KG1 (cell line): ENCODE measurements around the gene TRAF3IP1.
"Not testable (repeated sequence)": the region's sequence is repeated elsewhere in the genome, so short reads cannot be mapped to it uniquely, and the experiment has no call there.

Experiments used
- DNase-seq: peaks from one replicate; lab custom pipeline; 2025; lab: John Stamatoyannopoulos, UW

TRAF3IP1 gene

GRCh38 chr2:238380785-238381184, 60.5 kb downstream of the TRAF3IP1 start:
- DNase-seq: no peak

- DNase-seq: no peak
Observed at GRCh38 chr2:238381341-238382115, 61.2 kb downstream of the TRAF3IP1 start.

DNA sequence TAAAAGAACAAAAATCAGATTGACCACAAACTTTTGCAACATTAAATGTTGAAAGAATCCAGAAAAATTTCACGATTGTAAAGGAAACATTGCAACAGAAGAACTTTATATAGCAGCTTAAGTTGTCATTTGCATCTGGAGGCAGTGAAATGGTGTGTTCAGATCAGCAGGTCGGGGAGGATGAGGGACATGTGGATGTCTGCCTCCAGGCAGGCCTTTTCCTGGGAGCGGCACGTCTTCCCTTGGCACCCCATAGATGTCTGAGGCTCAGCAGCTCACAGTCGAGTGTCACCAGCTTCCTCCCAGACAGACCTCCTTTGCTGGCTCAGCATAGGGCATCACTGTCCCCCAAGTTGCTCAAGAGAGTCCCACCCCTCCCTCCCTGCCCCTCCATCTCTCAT, 62.1 kb downstream of the TRAF3IP1 start:
- DNase-seq: no peak

- DNase-seq: no peak
Observed at GRCh38 chr2:238383135-238383534, 62.8 kb downstream of the TRAF3IP1 start.

DNA sequence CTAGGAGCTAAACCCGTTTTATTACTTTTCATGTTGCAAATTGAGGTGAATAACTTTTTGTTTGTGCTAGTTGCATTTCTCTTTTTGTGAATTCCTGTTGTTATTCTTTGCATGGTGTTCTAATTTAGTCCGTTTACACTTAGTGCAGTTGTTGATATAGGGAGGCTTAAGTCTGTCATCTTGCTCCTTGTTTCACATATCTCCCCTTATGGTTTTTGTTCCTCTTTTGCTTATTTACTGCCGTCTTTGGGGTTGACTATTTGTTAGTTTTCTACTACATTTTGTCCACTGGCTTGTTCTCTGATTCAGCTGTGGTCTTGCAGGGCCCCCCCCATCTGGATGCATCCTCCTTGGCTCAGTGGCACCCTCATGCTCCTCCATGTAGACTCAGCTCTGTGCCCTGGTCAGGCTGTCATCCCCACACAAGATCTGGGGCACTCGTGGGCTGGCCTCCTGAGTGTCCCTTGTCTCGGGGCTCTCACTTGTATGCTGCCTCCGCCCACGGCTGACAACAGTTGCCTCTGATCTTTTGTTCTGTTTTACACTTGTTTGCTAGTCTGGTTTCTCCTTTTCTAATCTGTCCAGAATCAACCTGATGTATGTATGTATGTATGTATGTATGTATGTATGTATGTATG, 63.5 kb downstream of the TRAF3IP1 start:
- no peak for DNase-seq

- DNase-seq: no peak
Observed at GRCh38 chr2:238387332-238387731, 67.0 kb downstream of the TRAF3IP1 start.

DNA sequence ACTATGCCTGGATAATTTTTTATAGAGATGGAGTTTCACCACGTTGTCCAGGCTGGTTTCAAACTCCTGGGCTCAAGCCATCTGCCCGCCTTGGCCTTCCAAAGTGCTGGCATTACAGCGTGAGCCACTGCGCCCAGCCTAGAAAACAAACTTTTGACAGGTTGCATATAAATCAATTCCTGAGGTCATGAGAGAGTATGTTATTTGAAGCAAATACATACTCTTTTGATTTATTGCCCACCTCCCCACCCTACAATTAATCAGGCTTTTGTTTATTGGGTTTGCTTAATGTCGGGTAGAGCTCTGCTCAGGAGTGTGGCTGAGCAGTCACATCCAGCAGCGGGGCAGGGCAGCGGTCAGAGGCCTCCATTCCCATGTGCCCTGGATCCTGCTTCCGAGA, 68.5 kb downstream of the TRAF3IP1 start:
- DNase-seq: no peak

DNA sequence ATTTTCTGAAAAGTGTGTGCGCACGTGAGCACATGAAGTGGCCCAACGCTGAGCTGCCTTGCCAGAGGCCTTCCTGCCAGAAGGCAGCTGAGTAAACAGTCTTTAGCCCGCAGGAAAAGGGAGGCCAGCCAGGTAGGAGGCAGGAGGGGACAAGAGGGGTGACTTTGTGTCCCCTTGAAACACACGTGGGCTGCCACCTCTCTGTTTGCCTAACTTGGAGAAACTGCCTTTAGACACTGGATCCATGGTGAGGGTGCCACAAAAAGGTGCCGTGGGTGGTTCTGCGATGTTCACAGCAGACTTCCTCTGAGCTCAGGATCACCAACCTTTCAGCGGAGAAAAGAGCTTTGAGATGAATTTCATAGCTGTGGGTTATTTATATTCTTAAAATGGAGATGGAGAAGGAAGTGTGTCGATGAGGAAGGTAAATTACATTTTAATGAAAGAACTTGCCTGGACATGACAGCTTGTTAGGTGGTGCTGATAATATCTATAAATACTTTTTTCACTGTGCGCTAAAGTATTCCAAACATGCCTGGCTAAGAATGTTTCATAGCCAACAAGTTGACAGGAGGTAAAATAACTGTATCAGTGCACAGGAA, 69.8 kb downstream of the TRAF3IP1 start:
- no peak for DNase-seq

DNA sequence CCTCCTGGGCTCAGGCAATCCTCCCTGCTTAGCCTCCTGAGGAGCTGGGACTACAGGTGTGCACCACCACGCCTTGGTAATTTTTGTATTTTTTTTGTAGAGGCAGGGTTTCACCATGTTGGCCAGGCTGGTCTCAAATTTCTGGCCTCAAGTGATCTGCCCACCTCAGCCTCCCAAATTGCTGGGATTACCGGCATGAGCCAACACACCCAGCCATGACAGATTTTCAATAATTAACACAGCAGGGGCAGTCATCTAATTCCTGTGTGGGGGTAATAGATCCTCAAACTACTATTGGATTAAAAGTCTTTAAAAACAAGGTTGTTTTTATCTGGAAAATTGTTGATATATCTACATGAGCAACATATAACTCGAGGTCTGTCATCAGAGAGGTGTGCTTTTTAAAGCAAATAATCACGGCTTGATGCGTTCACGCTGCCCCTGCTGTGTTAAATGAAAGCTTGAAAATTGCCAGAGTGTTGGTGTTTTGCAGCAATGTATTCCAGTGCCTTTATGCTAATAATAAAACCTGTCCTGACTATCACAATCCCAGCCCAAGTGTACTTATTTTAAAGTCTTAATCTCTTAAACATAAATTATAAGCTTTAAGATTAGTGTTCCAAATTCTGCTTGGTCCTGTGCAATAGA, 70.8 kb downstream of the TRAF3IP1 start:
- no peak for DNase-seq

DNA sequence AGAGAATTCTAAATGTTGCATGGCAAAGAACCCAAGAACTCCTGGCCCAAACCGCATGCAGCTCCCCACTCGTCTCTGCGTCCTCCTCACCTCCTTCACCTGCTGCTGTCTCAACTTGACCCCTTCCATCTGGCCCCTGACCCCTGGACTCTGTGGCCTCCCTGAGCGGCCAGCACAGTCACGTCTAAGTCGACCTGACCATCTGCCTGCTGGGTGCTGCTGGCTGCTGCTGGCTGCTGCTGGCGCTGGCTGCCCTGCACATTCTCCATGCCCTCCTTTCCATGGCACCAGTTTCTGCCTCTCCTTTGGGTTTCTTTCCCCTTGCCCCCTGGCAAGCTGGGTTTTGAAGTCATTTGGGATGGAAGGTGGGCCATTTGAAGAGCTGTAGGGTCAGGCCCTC, 76.3 kb downstream of the TRAF3IP1 start:
- no peak for DNase-seq

- no peak for DNase-seq
Observed at GRCh38 chr2:238397356-238397755, 77.0 kb downstream of the TRAF3IP1 start.

- DNase-seq: no peak
Observed at GRCh38 chr2:238398577-238398976, 78.3 kb downstream of the TRAF3IP1 start.

DNA sequence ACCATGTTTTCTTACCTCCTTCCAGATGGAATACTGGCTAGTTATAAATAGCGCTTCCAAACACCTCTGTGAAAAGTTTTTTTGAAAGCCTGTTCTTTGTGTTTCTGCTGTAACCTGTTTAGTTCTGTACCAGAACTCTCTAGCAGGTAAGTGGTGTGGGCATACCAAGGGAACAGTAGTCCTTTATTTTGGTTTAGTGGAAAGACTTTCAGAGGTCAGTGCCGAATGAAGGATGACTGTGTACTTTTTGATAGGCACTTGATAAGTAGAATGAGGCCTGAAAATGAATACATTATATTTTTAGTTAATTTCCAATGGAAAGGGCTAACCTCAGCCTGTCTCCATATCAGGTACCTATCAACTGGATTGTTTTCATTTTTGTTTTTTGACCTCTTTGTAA, 78.8 kb downstream of the TRAF3IP1 start:
- DNase-seq: no peak

DNA sequence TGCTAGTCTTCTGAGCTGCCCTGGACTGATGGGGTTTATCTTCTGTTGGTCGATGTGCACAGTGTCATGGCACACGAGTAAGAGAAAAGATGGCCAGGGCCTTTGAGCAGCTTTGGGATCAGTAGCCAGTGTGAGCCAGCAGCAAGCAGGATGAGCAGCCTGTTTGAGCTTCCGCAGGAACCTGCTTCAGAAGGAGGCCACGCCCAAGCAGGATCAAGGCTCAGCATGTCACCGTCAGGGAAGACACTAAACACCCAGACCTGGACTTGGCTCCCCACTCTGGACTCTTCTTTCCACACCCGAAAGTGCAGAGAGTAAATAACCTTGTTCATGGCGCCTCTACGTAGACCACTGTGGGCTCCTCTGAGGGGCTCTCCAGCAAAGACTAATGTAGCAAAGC, 81.2 kb downstream of the TRAF3IP1 start:
- DNase-seq: no peak

DNA sequence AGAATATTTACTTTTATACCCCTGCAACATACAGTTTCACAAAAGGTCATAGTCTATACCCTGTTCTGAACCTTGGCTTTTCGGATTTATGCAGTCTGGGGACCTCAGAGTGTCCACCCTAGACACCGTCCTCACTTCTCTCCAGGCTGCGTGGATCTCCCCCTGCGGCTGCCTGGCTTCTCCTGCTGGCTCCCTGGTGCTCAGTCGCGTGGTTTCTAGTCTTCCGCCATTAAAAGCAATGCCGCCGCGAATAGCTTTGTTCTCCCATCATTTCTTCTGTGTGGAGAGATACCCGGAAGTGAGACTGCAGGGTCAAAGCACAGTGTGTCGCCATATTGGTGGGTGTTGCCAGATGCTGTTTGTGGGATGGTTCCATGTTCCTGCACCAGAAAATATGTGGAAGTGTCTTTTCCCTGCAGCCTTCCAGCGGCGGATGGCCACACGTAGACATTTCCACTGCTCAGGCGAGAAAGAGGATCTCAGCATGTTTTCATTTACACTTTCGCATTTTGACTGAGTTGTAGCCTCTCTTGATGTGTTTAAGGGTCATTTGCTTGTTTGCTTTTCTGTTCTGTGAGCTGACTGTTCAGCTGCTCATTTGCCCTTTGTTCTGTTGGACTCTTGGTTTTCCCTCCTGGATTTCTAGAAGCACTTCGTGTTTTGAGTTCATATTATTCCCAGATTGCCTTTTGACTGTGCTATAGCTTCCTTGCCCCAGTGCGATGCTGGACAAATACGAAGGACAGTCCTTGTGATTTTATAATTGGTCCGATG, 83.5 kb downstream of the TRAF3IP1 start:
- no peak for DNase-seq

DNA sequence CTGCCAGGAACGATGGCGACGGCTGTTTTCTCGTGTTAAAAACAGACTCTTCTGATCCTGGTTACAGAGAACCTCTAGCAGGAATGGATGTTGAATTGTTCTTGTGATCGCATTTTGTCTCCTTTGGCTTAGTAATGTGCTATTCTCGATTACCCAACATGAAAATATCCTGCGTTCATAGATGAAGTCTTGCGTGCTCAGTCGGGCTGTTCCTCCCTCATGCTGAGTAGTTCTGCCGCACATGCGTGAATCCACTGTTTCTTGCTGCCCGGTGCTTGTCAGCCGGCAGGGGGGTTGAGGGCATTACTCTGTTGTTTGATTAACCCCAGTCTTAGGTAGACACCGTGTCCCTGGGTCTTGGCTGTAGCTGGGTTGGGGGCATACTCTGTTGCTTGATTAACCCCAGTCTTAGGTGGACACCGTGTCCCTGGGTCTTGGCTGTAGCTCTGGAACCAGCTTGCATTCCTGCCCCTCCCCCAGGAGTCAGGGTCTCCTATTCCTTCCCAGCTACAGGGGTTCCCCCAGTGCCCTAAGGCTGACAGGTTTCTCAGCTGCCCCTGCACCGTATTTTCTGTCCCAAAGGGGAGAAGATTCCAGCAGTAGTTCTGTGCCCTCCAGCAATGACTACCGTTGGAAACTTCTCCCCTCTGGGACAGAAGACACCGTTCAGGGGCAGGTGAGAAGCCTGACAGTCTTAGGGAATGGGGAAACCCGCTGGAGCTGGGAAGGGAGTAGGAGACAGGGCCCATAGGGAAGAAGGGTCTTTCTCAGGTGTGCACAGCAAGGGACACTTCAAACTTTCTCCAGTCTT, 84.3 kb downstream of the TRAF3IP1 start:
- no peak for DNase-seq

DNA sequence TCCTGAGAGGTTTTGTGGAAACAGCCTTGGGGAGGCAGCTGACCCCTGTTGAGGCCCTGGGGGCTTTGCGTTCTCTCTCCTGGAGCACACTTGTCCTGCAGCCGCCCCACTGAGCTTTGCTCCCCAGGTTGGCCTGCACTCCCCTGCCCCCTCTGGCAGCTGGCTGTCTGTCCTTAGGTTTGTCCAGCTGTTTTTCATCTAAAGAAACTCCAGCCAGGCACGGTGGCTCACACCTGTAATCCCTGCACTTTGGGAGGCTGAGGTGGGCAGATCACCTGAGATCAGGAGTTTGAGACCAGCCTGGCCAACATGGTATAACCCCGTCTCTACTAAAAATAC, 84.9 kb downstream of the TRAF3IP1 start:
- DNase-seq: not testable (repeated sequence)

DNA sequence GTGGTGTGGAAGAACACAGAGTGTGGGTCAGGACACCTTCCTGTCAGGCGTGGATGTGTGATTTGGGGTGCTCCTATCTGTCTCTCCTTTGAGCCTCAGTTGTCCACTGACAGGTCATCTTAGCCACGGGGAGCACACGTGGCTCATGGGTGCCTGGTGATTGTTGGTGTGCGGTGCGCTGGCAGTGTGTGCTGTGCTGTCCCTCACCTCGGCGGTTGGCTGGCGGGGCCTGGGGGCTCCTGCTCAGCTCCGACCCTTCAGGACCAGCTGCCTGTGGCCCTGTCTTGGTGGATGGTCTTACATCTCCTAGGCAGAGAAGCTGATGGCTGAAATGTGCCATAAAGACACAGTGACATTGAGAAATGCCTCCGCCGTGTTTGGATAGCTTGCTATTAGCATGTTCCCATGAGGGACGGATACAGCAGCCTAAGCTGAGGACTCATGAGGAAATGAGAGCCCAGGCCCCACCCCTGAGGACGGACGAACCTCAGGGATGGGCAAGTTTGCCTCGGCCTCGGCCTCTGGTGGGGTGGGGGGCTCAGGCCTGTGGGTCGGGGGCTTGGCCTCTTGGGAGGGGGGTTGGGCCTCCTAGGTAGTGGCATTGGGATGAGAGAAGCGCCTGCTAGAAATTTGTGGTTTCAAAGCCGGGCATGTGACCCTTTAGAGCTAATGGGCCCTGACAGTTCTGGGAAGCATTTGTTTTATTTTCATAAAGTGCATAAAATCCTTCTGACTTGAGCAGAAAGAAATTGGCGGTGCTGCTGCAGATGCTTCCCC, 86.1 kb downstream of the TRAF3IP1 start:
- no peak for DNase-seq

GRCh38 chr2:238406998-238407285, 86.6 kb downstream of the TRAF3IP1 start:
- no peak for DNase-seq

- no peak for DNase-seq
Observed at GRCh38 chr2:238407566-238407965, 87.2 kb downstream of the TRAF3IP1 start.
